Endothelial cell (in vitro differentiated cells): ENCODE data around the gene CNOT4. TPM values are rescaled to one million over a fixed set of nuclear protein-coding genes. Genes with fewer than 3 reads are reported as not detected.

ENCODE experiments used
- DNase-seq: peaks from one replicate; pipeline ENCODE4 v3.0.0; 2021; ENCODE audit warnings: low spot score
- H3K27ac Mint-ChIP-seq: one replicate; pipeline ENCODE4 v1.8.0; 2021; ENCODE audit warnings: mixed read lengths, inconsistent platforms; ENCODE audit not compliant: unreplicated experiment
- H3K27me3 Mint-ChIP-seq: one replicate; pipeline ENCODE4 v1.8.0; 2021; ENCODE audit warnings: mild to moderate bottlenecking, moderate library complexity, mixed read lengths, inconsistent platforms; ENCODE audit not compliant: unreplicated experiment
- H3K36me3 Mint-ChIP-seq: one replicate; pipeline ENCODE4 v1.8.0; 2021; ENCODE audit warnings: mild to moderate bottlenecking, low read depth, mixed read lengths, inconsistent platforms; ENCODE audit not compliant: unreplicated experiment
- H3K4me1 Mint-ChIP-seq: one replicate; pipeline ENCODE4 v1.8.0; 2021; ENCODE audit warnings: mild to moderate bottlenecking, mixed read lengths, inconsistent platforms; ENCODE audit not compliant: unreplicated experiment
- H3K4me3 Mint-ChIP-seq: one replicate; pipeline ENCODE4 v1.8.0; 2021; ENCODE audit warnings: mild to moderate bottlenecking, mixed read lengths, inconsistent platforms; ENCODE audit not compliant: unreplicated experiment
- H3K9me3 Mint-ChIP-seq: one replicate; pipeline ENCODE4 v1.8.0; 2021; ENCODE audit warnings: mixed read lengths, inconsistent platforms; ENCODE audit not compliant: unreplicated experiment
- total RNA-seq: library from RNA; stranded (reverse); fragmentation: NEBNext Ultra II Directional; extraction: Animal tissue kit (Norgen Biotek cat#: 25700); gene quantifications from one replicate; pipeline ENCODE4 v1.2.1, GENCODE V29; 2021; ENCODE audit not compliant: unreplicated experiment
- TF ChIP-seq, protein P1 (sequence below): fragments of 200-600 bp; sonication (generic); IDR thresholded peaks from one replicate; pipeline ENCODE4 v1.5.0; 2021; ENCODE audit warnings: antibody characterized with exemption; ENCODE audit not compliant: unreplicated experiment

Gene CNOT4
- total RNA-seq, 1 donor from 2014 or later = 22.7 TPM

DNA sequence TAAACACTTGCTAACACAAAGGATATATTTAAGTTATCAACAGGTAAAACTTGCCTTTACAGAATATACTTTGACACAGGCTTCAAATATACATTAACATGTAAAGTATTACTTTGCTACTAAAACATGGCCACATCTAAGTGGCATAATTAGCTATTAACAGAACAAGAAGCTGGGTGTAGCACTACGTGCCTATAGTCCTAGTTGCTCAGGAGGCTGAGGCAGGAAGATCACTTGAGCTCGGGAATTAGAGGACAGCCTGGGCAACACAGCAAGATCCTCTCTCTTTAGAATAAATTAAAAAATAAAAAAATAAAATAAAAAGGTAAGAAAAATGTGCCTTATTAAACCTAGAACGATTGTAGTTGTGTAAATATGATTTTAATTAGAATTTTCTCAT lies 106.6 kb downstream of the CNOT4 start:
- H3K4me1 Mint-ChIP-seq = no peaks in the 10 kb centered on the region
- no peak overlapping the region for H3K27ac Mint-ChIP-seq
- H3K36me3 Mint-ChIP-seq = no peaks in the 10 kb centered on the region
- TF ChIP-seq, protein P1, sequence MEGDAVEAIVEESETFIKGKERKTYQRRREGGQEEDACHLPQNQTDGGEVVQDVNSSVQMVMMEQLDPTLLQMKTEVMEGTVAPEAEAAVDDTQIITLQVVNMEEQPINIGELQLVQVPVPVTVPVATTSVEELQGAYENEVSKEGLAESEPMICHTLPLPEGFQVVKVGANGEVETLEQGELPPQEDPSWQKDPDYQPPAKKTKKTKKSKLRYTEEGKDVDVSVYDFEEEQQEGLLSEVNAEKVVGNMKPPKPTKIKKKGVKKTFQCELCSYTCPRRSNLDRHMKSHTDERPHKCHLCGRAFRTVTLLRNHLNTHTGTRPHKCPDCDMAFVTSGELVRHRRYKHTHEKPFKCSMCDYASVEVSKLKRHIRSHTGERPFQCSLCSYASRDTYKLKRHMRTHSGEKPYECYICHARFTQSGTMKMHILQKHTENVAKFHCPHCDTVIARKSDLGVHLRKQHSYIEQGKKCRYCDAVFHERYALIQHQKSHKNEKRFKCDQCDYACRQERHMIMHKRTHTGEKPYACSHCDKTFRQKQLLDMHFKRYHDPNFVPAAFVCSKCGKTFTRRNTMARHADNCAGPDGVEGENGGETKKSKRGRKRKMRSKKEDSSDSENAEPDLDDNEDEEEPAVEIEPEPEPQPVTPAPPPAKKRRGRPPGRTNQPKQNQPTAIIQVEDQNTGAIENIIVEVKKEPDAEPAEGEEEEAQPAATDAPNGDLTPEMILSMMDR = no peak
- no peaks in the 10 kb centered on the region for H3K9me3 Mint-ChIP-seq
- no peaks in the 10 kb centered on the region for H3K27me3 Mint-ChIP-seq
- DNase-seq = no peak
- no peak overlapping the region for H3K4me3 Mint-ChIP-seq

DNA sequence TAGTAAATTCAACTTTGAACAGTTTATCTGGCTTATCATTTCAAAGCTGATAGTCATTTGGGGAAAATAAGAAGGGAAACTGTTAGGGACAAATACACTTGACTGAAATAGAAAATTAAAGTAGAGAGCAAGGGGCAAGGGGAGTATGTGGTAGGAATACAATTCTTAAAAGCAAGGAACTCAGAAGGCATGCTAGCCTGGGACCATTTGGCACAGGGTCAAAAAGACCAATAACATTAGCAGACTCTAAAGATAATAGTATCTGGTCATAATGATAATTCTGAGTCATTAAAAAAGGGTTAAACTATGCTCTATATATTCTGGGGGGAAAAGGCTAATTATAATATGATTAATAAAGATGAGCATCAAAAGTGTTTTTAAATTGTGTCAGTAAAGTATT lies 112.2 kb downstream of the CNOT4 start:
- Mint-ChIP-seq H3K4me3 (no peak overlapping the region), H3K9me3 (no peaks in the 10 kb centered on the region), H3K27ac (no peak overlapping the region), H3K36me3 (peaks cover 5% of the 10 kb centered on the region), H3K27me3 (no peaks in the 10 kb centered on the region), H3K4me1 (no peaks in the 10 kb centered on the region)
- TF ChIP-seq, protein P1 = no peak
- no peak for DNase-seq

DNA sequence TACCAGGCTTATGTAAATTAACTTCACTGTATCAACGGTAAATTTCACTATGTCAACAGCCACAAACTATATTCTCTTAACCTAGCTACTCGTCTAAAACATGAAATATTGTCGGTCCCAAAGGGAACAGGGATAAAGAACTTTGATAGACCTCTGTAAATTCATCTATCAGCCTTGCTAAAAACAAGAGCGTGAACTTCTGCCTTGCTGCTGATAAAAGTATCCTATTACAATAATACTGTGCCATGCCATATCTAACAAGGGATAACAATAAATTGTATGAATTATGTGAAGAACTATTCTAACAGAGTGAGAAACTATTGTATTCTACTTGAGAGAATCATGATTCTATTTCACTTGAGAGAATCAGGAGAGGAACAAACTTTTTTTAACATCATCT lies 117.2 kb downstream of the CNOT4 start:
- no peaks in the 10 kb centered on the region for H3K4me1 Mint-ChIP-seq
- no peaks in the 10 kb centered on the region for H3K27me3 Mint-ChIP-seq
- DNase-seq = no peak
- H3K27ac Mint-ChIP-seq = no peak overlapping the region
- no peaks in the 10 kb centered on the region for H3K9me3 Mint-ChIP-seq
- no peak overlapping the region for H3K4me3 Mint-ChIP-seq
- H3K36me3 Mint-ChIP-seq = peaks cover 5% of the 10 kb centered on the region
- TF ChIP-seq, protein P1 = no peak

DNA sequence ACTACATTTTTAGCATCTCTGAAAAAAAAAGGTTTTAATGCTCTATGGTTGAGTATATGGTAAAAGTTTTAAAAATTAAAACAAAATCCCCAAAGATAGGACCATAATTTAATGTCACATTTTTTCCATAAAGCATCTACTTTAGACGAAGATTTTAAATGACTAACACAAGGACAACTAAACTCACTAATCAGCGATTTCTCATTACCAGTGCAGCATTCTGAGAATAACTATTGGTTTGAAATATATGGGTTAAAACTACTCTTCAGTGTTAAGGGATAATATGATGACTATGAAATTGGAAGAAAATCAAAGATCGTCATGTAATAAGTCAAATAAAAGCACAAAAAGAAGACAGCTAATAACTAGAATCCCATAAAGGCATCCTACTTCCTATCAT lies 118.4 kb downstream of the CNOT4 start:
- no peaks in the 10 kb centered on the region for H3K9me3 Mint-ChIP-seq
- no peak for DNase-seq
- no peaks in the 10 kb centered on the region for H3K27me3 Mint-ChIP-seq
- no peaks in the 10 kb centered on the region for H3K4me1 Mint-ChIP-seq
- TF ChIP-seq, protein P1 = no peak
- H3K36me3 Mint-ChIP-seq = peaks cover 5% of the 10 kb centered on the region
- H3K4me3 Mint-ChIP-seq = no peak overlapping the region
- H3K27ac Mint-ChIP-seq = no peak overlapping the region

DNA sequence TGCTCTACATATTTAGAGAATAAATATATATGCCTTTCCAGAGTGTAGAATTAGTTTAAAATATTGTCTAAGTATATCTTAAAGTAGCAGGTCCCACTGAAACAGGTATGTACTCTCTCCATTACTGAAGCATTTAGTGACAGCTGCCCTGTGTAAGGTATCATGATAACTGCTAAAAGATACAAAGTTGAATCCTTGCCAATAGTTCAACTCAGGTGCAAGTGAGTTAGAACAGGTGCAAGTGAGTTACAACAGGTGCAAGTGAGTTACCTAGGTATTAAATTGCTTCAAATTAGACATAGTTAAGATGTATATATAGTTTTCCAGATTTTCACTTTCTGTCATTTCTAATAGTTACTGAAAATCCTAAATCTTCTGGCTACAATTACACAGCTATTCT lies 119.1 kb downstream of the CNOT4 start:
- DNase-seq = no peak
- Mint-ChIP-seq H3K27ac (no peak overlapping the region), H3K4me1 (no peaks in the 10 kb centered on the region), H3K36me3 (peaks cover 5% of the 10 kb centered on the region), H3K27me3 (no peaks in the 10 kb centered on the region), H3K9me3 (no peaks in the 10 kb centered on the region), H3K4me3 (no peak overlapping the region)
- TF ChIP-seq, protein P1 = no peak
